ENCODE results near the gene SNAI3.

DNA sequence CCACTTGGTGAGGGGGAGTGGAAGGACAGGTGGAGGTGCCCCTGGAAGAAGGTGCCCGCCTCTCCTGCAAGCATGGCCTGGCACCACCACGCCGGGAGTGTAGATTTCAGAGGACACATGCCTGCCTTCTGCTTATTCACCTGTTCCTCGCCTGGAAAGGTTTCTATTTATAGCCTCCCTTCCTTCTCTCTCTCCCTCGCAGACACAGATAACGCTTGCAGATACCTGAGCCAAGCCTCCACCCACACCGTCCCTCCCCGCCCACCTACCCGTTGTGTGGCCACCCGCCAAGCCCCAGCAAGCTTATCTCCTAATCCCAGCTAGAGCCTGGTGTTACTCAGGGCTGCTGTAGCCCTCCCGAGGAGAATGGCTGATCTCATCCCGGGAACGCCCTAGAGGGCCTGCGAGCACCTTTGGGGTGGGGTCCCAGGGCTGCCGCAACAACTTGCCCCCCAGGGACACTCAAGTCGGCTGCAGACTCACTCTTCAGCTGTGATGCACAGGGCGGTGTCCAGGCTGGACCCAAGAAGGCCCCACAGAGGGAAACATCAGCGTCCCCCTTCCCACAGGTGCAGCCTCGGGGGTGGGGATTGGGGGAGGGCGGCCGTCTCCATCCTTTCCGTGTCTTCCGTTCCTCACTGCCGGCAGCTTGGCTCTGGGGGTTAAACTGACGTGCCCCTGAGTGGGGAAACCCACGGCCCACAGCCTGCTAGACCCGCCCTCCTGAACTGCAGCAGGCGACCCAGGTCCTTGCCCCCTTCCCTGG, 1.9 kb upstream of the SNAI3 start:
- TF ChIP-seq, protein P1, sequence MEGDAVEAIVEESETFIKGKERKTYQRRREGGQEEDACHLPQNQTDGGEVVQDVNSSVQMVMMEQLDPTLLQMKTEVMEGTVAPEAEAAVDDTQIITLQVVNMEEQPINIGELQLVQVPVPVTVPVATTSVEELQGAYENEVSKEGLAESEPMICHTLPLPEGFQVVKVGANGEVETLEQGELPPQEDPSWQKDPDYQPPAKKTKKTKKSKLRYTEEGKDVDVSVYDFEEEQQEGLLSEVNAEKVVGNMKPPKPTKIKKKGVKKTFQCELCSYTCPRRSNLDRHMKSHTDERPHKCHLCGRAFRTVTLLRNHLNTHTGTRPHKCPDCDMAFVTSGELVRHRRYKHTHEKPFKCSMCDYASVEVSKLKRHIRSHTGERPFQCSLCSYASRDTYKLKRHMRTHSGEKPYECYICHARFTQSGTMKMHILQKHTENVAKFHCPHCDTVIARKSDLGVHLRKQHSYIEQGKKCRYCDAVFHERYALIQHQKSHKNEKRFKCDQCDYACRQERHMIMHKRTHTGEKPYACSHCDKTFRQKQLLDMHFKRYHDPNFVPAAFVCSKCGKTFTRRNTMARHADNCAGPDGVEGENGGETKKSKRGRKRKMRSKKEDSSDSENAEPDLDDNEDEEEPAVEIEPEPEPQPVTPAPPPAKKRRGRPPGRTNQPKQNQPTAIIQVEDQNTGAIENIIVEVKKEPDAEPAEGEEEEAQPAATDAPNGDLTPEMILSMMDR (IDR thresholded peaks at IDR 0.05 in 4 of 5, conservative IDR thresholded peaks at IDR 0.05 in 1 of 5) = no peak
- peak; percentile 32 to 33 for TF ChIP-seq POLR2A (IDR thresholded peaks at IDR 0.05)

All from gastrocnemius medialis (tissue), 4 donors.